ENCODE measurements around the gene MGLL. TPM values are rescaled to one million over a fixed set of nuclear protein-coding genes. Genes with fewer than 3 reads are reported as not detected.

Gene MGLL
- total RNA-seq, 1 donor from 2014 or later, result 27.3 TPM

DNA sequence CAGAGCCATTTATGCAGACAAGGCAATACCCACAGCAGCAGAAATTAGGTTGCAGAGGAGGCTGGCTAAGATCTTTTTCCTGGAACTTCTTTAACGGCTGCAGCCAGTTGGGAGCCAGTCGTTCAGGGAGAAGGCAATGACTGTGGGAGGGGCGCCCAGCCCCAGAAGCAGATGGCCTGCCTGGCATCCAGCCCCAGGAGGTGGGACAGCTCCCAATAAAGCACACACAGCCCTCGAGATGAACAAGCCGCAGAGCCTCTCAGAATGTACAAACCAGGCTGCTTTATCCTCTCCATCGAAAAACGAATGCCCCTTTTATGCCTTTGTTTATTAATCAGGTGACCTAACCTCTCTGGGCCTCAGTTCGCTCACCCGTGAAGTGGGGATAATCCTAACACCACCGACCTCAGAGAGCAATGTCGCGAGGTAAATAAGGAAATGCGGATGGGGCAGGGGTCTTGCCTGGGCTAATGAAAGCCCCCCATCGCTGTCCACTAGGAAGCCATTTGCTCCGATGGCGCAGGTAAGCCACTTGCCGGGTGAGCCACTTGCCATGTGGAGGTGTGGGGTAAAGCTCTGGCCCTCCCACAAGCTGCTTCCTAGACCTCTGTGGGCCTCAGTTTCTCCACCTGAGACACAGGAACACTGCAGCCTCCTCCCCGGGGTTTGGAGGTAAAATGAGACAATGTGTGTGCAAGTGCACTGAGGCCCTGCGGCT, 35.8 kb downstream of the MGLL start:
- Histone ChIP-seq H3K4me2 (ENCODE audit: low read length) (no peak overlapping the region), H3K9me3 (ENCODE audit: insufficient read depth, low read depth, low read length) (no peaks in the 10 kb centered on the region), H3K79me2 (ENCODE audit: insufficient read depth, low read length) (no peaks in the 10 kb centered on the region), H3K27me3 (ENCODE audit: insufficient read depth, low read length) (no peaks in the 10 kb centered on the region), H3K4me3 (ENCODE audit: insufficient read depth, low read depth, low read length) (no peak overlapping the region), H3K4me1 (ENCODE audit: insufficient read depth, low read length) (peaks cover 23% of the 10 kb centered on the region), H3K27ac (ENCODE audit: low read depth, low read length) (no peak overlapping the region), H3K36me3 (ENCODE audit: insufficient read depth, low read length) (no peaks in the 10 kb centered on the region), H4K20me1 (ENCODE audit: insufficient read depth, low read length) (no peaks in the 10 kb centered on the region), H3K9ac (ENCODE audit: low read length) (no peak overlapping the region), H2AFZ (ENCODE audit: low read depth, low read length) (no peak overlapping the region)
- Mint-ChIP-seq H3K4me3 (ENCODE audit: unreplicated experiment) (no peak overlapping the region), H3K27ac (ENCODE audit: unreplicated experiment) (peak overlapping the region; percentile 26), H3K36me3 (ENCODE audit: low read depth, unreplicated experiment) (no peaks in the 10 kb centered on the region), H3K4me1 (ENCODE audit: low read depth, unreplicated experiment) (peaks cover 24% of the 10 kb centered on the region), H3K9me3 (ENCODE audit: unreplicated experiment) (no peaks in the 10 kb centered on the region), H3K27me3 (ENCODE audit: low read depth, unreplicated experiment) (no peaks in the 10 kb centered on the region)
- DNase-seq (ENCODE audit: low read depth) (peak; percentile 38), FAIRE-seq (no peak)
- TF ChIP-seq, protein P1, sequence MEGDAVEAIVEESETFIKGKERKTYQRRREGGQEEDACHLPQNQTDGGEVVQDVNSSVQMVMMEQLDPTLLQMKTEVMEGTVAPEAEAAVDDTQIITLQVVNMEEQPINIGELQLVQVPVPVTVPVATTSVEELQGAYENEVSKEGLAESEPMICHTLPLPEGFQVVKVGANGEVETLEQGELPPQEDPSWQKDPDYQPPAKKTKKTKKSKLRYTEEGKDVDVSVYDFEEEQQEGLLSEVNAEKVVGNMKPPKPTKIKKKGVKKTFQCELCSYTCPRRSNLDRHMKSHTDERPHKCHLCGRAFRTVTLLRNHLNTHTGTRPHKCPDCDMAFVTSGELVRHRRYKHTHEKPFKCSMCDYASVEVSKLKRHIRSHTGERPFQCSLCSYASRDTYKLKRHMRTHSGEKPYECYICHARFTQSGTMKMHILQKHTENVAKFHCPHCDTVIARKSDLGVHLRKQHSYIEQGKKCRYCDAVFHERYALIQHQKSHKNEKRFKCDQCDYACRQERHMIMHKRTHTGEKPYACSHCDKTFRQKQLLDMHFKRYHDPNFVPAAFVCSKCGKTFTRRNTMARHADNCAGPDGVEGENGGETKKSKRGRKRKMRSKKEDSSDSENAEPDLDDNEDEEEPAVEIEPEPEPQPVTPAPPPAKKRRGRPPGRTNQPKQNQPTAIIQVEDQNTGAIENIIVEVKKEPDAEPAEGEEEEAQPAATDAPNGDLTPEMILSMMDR (IDR thresholded peaks at IDR 0.05; ENCODE audit: insufficient read depth, low read depth, low read length), result no peak
- no peak for TF ChIP-seq EZH2 (IDR thresholded peaks at IDR 0.05; ENCODE audit: insufficient read depth, low read length)

DNA sequence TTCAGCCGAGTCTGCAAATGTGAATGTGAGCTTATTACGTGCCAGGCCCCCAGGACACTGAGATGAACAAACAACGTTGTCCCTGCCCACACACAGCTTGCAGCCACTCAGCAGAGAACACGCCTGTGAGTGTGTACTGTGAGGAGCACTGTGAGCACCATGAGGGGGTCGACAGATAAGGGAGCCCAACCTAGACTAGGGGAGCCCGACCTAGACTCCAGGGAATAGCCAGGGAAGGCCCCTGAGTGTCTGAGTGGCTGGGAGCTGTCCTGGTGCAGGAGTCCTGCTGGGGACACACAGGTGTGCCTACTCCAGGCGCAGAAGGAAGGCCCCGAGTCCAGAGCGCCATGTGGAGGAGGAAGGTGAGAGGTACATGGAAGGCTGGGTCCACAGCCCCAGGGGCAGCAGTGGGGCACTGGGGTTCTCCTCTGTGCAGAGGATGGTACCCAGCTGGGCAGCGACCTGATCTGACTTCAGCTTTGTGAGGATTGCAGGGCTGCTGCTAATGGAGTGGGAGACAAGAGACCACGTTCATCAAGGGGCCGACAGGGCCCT, 36.5 kb downstream of the MGLL start:
- H3K4me1 Mint-ChIP-seq (ENCODE audit: low read depth, unreplicated experiment), result peaks cover 18% of the 10 kb centered on the region

More for the DNA sequence above, 36.5 kb downstream of the MGLL start:
- H3K9me3 Mint-ChIP-seq (ENCODE audit: unreplicated experiment), result no peaks in the 10 kb centered on the region
- no peak overlapping the region for H3K9ac ChIP-seq (ENCODE audit: low read length)
- H3K79me2 ChIP-seq (ENCODE audit: insufficient read depth, low read length), result no peaks in the 10 kb centered on the region
- H3K4me1 ChIP-seq (ENCODE audit: insufficient read depth, low read length), result peaks cover 23% of the 10 kb centered on the region
- DNase-seq (ENCODE audit: low read depth) (no peak), FAIRE-seq (no peak)
- H3K4me3 ChIP-seq (ENCODE audit: insufficient read depth, low read depth, low read length), result no peak overlapping the region
- no peak overlapping the region for H3K27ac ChIP-seq (ENCODE audit: low read depth, low read length)
- H3K4me3 Mint-ChIP-seq (ENCODE audit: unreplicated experiment), result peak overlapping the region; percentile 40
- no peaks in the 10 kb centered on the region for H3K27me3 Mint-ChIP-seq (ENCODE audit: low read depth, unreplicated experiment)
- no peak overlapping the region for H3K4me2 ChIP-seq (ENCODE audit: low read length)
- H2AFZ ChIP-seq (ENCODE audit: low read depth, low read length), result no peak overlapping the region
- no peaks in the 10 kb centered on the region for H3K36me3 ChIP-seq (ENCODE audit: insufficient read depth, low read length)
- H3K36me3 Mint-ChIP-seq (ENCODE audit: low read depth, unreplicated experiment), result no peaks in the 10 kb centered on the region
- H3K27me3 ChIP-seq (ENCODE audit: insufficient read depth, low read length), result no peaks in the 10 kb centered on the region
- H3K9me3 ChIP-seq (ENCODE audit: insufficient read depth, low read depth, low read length), result no peaks in the 10 kb centered on the region
- no peaks in the 10 kb centered on the region for H4K20me1 ChIP-seq (ENCODE audit: insufficient read depth, low read length)
- TF ChIP-seq EZH2 (IDR thresholded peaks at IDR 0.05; ENCODE audit: insufficient read depth, low read length), result no peak
- TF ChIP-seq, protein P1 (IDR thresholded peaks at IDR 0.05; ENCODE audit: insufficient read depth, low read depth, low read length), result no peak
- H3K27ac Mint-ChIP-seq (ENCODE audit: unreplicated experiment), result peak overlapping the region; percentile 26
